GM19238 (cell line): Measurements from ENCODE around the gene GSTM1.
A peak's percentile ranks its signal among the peaks of the same experiment; 100 is the strongest.

Experiments
- DNase-seq: peaks from one replicate; pipeline ENCODE4 v3.0.0; 2011; ENCODE audit warnings: low spot score; ENCODE audit not compliant: insufficient read length

Gene GSTM1

DNA sequence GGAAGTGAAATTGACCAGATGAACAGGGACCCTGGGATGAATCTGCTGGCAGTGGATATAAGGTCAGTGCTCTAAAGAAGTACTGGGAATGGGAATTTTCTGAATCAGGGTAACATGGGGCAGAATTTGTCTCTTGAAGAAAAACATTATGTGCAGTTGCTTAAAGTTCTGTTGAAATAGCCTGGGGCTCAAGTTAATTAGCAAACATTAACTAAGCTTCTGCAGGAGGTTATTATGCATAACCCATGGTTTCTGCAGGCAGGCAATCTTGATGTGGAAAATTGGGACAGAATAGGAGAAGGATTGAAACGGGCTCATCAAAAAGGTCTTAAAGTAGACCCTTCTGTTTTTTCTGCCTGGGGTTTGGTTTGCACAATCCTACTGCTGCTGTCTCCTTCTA, 38.4 kb downstream of the GSTM1 start:
- DNase-seq = no peak

DNA sequence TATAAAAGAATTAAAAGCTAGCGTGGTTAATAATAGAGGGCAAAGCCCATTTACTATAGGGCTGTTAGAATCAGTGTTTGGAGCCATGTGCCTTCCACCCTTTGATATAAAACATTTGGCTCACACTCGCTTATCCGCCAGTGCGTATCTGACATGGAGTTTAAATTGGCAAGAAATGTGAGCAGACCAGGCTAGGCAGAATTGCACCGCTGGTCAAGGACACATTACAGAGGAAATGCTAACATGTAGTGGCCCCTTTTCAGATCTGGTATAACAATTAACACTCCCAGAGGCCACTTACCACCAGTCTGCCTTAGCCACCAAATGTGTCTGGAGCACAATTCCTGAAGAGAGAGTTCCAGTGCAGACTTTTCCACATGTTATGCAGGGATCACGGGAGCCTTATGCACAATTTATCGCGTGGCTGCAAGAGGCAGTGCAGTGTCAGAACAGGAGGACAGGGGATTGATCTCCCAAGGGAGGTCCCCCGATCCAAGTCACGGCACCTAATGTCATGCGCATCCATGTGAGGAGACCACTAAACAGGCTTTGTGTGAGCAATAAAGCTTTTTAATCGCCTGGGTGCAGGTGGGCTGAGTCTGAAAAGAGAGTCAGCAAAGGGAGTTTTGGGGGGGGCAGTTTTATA, 39.2 kb downstream of the GSTM1 start:
- DNase-seq = no peak

DNA sequence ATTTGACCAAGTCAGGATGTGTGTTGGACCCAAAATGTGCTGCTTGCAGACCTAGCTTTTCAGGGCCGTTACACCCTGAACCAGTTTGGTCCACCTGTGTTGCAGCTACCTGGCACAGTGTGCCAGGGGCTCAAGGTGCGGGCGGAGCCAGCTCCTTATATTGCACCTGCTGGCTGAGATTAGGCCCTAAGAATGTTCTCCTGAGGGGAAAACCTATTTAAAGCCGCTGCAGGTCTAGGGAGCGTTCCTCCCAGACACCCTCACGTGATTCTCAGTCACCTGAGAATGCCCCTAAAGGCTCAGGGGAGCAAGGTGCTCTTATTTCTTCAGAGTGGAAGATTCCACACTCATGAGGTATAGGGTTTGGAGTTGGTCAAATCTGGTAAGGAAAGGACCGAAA, 41.3 kb downstream of the GSTM1 start:
- no peak for DNase-seq

- no peak for DNase-seq
Measured at GRCh38 chr1:109730666-109731065, 43.0 kb downstream of the GSTM1 start.

DNA sequence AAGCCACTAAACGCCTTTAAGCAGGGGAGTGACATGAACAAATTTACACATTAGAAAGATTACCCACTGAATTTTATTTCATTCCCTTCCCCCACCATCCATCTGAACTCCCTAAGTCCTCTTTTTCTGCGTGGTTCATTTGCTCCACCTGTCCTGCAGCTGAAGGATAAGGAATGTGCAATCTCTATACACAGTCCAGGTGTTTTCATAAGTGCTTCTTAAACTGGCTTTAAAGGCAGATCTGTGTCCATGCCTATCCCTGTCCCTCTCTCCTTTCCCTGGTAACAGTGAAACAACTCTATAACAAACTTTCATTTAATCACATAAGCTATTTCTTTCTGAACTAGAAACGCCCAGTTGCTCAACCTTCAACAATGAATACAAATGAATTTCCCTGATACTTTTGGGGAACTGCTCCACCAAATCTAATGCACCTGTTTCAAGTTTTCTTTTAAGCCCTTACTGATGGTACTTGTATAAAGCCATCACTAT, 44.8 kb downstream of the GSTM1 start:
- DNase-seq = no peak

GRCh38 chr1:109733236-109733870, 45.7 kb downstream of the GSTM1 start:
- no peak for DNase-seq

GRCh38 chr1:109739738-109740614, 52.4 kb downstream of the GSTM1 start:
- DNase-seq = peak; percentile 69

DNA sequence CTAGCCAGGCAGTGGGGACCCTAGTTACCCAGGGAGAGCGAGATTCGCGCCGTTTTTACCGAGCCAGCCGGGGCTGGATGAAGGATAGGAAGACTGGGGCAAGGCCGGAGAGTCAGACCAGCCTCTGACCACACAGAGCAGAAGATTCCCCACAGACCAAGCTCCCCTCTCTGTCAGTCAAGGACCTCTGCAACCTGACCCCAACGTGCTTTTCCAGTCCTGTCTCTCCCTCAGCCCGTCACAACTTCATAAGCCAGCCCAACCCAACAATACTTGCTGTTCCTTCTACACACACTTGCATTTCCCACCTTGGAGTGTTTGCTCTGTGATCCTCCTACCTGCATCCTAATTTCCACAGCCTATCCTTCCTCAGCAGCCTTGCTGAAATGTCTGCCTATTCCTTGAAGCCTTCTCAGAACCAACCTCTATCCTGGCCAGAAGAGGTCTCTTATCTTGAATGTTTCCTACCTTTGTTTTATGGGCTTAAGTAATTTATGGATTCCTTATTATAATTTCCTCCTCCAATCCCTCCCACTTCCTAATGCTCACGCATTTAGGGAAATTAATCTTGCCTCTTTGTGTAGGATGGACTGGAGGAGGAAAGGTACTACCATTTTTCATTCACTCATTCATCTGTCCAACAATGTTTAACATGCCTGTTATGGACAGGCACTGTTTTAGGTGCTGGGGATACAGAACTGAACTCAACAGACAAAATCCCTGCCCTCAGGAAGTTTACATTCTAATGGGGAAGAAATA, 53.2 kb downstream of the GSTM1 start, which contains the start of gene GSTM3:
Gene GSTM3, minus strand, starts transcription at position 424 of the 759 bp plus-strand sequence. CDS start 751 bp downstream, outside the sequence.
- DNase-seq = no peak
